ENCODE results near the gene LGR6.
"Not testable (repeated sequence)": the region's sequence is repeated elsewhere in the genome, so short reads cannot be mapped to it uniquely, and the experiment has no call there.

The LGR6 gene

DNA sequence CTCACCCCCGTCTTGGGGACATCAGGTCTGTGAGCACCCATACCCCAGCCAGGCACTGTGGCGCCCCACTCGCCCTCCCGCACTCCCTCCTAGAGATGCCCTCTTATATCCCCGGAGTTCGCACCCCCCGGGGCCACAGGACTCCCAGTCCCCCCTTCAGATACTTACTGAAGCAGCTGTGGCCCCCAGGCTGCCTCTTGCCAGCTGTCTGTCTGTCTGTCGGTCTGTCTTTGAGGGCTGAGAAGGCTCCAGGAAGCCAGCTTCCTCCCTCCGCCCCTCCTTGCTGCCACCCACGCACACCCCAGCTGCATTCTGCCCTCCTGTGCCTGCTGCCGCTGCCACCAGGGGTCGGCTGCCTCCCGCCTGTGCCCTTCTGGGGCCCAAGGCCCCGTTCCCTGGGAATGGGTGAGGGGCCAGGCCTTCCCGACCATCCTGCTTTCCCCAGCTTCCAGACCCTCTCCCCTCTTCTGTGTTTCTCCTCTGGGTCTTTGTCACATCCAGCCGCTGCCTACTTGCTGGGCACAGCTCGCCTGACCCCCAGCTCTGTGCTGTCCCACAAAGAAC is 33.1 kb upstream of the LGR6 start, which contains the start of gene PTPN7:
Gene PTPN7 (minus strand): TSS at position 226 of the 564 bp plus-strand sequence. CDS start 1,200 bp downstream, outside the sequence.
- no peak for DNase-seq

DNA sequence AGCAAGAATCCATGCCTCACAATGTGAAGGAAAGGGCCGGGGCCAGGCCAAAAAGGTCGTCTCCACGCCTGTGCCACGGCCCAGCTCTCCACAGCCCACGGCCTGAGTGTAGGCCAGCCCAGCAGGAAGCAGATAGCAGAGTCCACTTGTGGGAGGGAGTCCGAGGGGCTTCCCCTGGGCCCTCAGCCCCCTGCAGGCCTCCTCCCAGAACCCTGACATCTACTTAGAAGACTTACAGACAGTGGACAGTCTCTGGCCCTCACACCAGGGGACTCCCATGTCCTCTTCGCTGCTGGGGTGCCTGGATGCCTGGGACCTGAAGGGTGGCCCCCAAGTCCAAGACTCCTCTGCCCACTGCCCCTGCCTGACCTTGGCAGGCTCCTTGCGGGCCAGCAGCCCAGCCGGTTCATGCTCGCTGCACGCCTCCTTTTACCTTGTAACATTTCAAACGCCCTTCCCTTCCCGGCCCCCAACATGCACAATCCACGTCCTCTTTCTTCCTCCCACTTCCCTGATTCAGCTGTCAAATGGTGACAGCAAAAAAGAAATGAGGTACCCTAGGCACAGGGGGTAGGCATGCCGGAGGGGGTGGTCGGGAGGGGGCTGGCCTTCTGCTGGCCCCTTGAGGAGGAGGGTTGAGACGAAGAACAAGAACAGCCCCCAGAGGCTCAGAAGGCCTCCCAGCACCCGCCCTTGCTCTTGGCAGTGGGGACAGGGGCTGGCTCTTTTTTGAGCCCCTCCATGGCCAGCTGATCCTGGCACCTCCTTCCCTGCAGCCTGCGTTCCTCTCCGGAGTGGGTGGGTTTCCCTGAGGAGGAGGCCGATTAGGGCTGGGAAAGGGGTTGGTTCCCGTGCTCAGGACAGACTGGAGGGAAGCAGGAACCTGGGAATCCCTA is 32.2 kb upstream of the LGR6 start:
- DNase-seq: no peak

GRCh38 chr1:202162047-202162417 is 31.6 kb upstream of the LGR6 start:
- DNase-seq: no peak

- DNase-seq: no peak
These were observed 30.9 kb upstream of the LGR6 start for GRCh38 chr1:202162418-202163280.

- no peak for DNase-seq
These were observed 30.0 kb upstream of the LGR6 start for GRCh38 chr1:202163281-202164270.

DNA sequence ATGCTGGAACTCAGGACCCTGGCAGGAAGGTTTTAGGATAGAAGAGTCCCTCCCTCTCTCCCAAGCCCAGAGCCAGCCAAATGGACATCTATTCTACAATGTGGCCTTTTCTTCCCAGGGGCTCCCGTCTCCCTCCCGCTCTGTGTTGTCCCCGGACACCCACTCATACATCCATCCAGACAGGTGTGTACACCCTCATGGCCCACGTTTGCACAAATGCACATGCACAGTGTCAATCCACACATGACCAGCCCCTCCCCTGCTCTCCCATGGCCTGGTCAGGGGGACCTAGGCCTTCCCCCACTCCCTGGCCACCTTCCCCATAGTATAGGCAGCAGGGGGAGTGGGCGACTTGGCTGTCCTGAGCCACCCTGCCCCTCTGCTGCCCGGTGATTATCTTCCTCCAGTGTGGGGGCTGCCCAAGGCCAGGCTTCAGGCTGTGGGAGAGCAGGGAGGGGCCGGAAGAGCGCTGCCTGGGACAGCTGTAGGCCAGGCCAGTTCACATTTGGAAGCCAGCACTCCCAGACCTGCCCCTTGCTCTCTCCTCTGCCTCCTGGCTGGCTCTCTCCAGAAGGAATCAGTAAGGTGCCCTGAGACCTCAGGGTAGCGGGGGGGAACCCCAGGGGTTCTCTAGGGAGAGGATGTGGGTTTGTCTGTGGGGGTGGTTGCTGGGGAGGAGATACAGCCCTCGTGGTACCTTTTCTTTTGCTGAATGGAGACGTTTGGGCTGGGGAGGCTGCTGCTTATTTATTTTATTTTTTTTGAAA is 29.1 kb upstream of the LGR6 start:
- no peak for DNase-seq

DNA sequence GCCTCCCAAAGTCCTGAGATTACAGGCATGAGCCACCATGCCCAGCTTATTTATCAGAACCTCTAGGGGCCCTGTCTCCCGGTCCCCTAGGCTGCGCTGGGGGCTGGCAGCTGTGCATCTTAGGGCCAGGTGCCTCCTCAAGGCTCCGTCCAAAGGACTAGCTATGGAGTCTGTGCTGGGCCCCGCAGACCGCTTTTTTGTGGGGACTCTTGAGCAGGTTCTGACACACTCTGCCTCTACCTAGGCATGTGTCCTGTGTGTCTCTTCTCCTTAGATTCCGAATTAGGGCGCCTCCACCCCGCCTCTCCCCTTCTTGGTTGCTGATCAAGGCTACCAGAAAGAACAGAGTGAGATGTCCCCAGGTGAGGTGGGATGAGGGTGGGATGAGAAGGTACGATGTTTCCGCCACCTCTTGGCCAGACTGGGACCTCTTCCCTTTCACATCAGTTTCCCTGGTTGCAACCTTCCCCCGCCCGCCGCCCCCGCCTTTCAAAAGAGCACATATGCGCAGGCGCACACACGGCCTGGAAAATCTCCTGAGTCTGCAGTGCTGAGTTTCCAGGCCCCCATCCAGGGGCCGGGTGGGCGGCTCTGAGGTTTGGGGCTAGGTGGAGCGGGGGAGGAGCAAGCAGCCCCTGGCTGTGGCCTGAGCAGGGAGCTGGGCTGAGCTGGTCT is 28.2 kb upstream of the LGR6 start:
- DNase-seq: no peak

DNA sequence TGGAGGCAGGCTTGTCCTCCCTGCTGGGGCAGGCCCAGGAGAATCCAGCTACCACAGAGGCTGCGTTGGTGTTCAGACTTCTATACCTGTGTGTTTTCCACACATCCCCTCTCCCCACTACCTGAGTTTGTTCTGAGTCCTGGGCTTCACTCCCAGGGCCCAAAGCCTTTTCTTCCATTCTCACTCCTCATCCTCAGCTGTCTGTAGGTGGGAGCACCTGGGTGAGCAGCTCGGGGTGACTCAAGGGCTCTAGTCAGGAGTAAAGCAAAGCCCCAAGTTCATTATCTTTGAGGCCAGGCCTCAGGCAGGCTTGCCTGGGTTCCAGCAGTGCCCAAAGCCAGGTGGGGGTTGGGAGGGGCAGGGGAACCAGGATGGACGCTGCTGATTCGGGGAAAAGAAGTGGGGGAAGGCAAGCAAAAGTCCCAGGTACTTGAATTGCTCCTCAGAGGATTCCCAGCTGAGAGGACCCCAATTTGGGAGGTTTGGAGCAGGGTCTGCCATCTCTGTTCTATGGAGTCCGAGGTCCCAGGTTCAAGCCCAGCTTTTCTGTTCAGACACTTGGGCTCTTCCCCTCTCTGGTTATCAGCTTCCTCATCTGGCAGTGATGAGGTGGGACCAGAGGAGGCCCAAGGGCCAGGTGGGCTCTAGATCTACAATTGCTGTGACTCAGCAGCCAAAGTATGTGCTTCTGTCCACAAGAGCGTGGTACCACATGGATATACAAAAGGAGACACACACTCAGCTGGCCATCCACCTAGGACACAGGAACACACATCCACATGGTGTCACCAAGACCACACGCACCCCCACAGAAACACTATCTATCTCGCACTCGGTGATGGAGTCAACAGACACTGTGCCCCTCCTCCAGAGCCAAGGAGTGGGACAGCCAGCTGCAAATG is 27.4 kb upstream of the LGR6 start:
- DNase-seq: no peak

DNA sequence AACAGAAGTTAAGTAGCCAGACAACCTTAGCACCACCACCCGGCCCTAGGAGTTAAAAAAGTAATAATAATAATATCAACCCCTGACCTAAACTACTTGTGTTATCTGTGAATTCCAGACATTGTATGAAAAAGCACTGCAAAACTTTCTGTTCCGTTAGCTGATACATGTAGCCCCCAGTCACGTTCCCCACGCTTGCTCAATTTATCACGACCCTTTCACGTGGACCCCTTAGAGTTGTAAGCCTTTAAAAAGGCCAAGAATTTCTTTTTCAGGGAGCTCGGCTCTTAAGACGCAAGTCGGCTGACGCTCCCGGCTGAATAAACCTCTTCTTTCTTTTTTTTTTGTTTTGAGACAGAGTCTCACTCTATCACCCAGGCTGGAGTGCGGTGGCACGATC is 26.5 kb upstream of the LGR6 start:
- not testable (repeated sequence) for DNase-seq

DNA sequence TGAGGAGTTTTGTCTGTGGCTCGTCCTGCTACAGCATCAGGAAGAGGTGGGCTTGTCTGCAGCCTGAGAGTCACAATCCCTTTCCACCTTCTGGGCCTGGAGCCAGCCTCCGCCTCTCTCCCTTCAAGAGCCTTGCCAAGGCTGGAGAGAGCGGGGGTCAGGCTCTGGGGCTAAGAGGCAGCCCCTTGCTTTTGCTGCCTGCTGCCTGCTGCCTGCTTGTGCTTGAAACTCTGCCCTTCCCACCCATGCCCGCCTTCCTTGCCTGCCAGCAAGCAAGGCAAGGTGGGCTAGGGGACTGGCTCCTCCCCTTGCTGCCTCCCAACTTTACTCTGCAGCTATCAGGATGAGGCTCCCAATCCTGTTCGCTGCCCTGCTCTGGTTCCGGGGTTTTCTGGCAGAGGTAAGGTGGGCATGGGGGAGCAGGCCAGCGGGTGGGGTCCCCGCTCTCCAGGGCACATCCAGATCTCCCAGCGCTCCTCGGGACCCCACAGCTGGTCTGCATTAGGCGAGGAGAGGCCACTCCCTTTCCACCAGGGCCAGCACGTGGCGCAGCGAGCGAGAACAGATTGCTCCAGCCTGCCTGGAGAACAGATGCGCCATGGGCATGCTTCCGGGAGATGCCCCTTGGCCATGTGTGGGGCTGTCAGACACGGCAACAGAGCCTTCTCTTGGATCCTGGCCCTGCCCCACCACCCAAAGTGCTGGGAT is 25.7 kb upstream of the LGR6 start:
- no peak for DNase-seq

DNA sequence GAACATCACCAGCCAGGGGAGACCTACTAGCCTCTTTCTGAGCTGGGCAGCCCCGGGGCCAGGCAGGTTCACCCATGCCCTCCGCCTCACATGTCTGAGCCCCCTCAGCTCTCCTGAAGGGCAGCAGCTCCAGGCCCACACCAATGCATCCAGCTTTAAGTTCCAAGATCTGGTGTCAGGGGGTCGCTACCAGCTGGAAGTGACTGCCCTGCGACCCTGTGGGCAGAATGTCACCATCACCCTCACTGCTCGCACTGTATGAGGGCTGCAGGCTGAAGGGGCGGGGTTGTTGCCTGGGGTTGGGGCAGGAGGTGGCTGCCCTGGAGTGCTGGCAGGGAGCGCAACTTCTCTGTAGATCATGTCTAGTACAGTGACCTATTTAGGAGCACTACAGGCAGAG is 24.7 kb upstream of the LGR6 start:
- no peak for DNase-seq

GRCh38 chr1:202170726-202171125 is 22.9 kb upstream of the LGR6 start:
- DNase-seq: no peak

GRCh38 chr1:202171292-202172014 is 22.1 kb upstream of the LGR6 start:
- no peak for DNase-seq

DNA sequence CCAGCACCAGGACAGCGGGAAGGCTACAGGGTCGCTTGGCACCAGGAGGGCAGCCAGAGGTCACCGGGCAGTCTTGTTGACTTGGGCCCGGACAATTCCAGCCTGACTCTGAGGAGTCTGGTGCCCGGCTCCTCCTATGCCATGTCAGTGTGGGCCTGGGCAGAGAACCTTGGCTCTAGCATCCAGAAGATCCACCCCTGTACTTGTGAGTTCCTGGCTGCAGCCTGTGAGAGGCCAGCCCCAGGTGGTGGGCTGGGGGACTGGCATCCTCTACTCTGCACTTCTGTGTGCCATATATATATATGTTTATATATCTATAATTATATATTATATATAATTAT is 21.6 kb upstream of the LGR6 start:
- DNase-seq: no peak

GRCh38 chr1:202173993-202174392 is 19.6 kb upstream of the LGR6 start:
- no peak for DNase-seq

- DNase-seq: no peak
These were observed 16.4 kb upstream of the LGR6 start for GRCh38 chr1:202176949-202177927.
